Measurements from ENCODE around the gene CENPVL2. TPM values are rescaled to one million over a fixed set of nuclear protein-coding genes. Genes with fewer than 3 reads are reported as not detected.
"Not testable (repeated sequence)": the region's sequence is repeated elsewhere in the genome, so short reads cannot be mapped to it uniquely, and the experiment has no call there.

Gene CENPVL2
- total RNA-seq (not detected), polyA plus RNA-seq (ENCODE audit: insufficient read length in 6 of 6) (not detected)
- long read RNA-seq, donor 1 = 0 reads
- long read RNA-seq, donor 2 = 0 reads
- long read RNA-seq, donor 3 = 0 reads
- long read RNA-seq, donor 4 = 0 reads
- long read RNA-seq, donor 5 = 0 reads
- long read RNA-seq, donor 6 = 0 reads
- long read RNA-seq, donor 7 = 0 reads
- long read RNA-seq, donor 8 = 0 reads
- long read RNA-seq, donor 9 = 0 reads
- long read RNA-seq, donor 10 = 0 reads
- long read RNA-seq, donor 11, transcript CENPVL2-201 (1 exons, 1,620 nt) = major isoform, 7 of 7 reads
- long read RNA-seq, donor 11, partial matches to known transcripts = 0 of 7 reads
- long read RNA-seq, donor 11, other reads (novel, unspliced or antisense) = 0 of 7 reads
- long read RNA-seq, donor 12 = 0 reads

GRCh38 chrX:51682720-51683062 lies at the start of gene CENPVL2:
TSS of gene CENPVL2 (minus strand) at chrX:51682831. CDS start at chrX:51682831, 0 bp downstream.
- ATAC-seq; H3K27ac ChIP-seq; H3K36me3 ChIP-seq; DNase-seq; intact Hi-C loops (cut with DNase I); H3K27me3 ChIP-seq; H3K4me3 ChIP-seq; H3K4me1 ChIP-seq; H3K9me3 ChIP-seq: not testable (repeated sequence)

GRCh38 chrX:51728202-51728601 lies 45.6 kb upstream of the CENPVL2 start:
- TF ChIP-seq, protein P1, sequence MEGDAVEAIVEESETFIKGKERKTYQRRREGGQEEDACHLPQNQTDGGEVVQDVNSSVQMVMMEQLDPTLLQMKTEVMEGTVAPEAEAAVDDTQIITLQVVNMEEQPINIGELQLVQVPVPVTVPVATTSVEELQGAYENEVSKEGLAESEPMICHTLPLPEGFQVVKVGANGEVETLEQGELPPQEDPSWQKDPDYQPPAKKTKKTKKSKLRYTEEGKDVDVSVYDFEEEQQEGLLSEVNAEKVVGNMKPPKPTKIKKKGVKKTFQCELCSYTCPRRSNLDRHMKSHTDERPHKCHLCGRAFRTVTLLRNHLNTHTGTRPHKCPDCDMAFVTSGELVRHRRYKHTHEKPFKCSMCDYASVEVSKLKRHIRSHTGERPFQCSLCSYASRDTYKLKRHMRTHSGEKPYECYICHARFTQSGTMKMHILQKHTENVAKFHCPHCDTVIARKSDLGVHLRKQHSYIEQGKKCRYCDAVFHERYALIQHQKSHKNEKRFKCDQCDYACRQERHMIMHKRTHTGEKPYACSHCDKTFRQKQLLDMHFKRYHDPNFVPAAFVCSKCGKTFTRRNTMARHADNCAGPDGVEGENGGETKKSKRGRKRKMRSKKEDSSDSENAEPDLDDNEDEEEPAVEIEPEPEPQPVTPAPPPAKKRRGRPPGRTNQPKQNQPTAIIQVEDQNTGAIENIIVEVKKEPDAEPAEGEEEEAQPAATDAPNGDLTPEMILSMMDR (IDR thresholded peaks at IDR 0.05) = no peak
- no peaks in the 10 kb centered on the region for H3K9me3 ChIP-seq
- no peaks in the 10 kb centered on the region for H3K4me1 ChIP-seq
- DNase-seq (no peak), ATAC-seq (no peak)
- H3K4me3 ChIP-seq = no peak overlapping the region
- H3K36me3 ChIP-seq = no peaks in the 10 kb centered on the region
- H3K27me3 ChIP-seq = peaks cover 0 to 4% of the 10 kb centered on the region in 2 donors
- intact Hi-C loops (cut with DNase I) = no loop called here
- no peak overlapping the region for H3K27ac ChIP-seq

- DNase-seq; intact Hi-C loops (cut with DNase I); H3K27ac ChIP-seq; H3K27me3 ChIP-seq; ATAC-seq; H3K4me3 ChIP-seq; H3K36me3 ChIP-seq; H3K9me3 ChIP-seq; H3K4me1 ChIP-seq: not testable (repeated sequence)
Measured at GRCh38 chrX:51712943-51713647, 30.5 kb upstream of the CENPVL2 start.

DNA sequence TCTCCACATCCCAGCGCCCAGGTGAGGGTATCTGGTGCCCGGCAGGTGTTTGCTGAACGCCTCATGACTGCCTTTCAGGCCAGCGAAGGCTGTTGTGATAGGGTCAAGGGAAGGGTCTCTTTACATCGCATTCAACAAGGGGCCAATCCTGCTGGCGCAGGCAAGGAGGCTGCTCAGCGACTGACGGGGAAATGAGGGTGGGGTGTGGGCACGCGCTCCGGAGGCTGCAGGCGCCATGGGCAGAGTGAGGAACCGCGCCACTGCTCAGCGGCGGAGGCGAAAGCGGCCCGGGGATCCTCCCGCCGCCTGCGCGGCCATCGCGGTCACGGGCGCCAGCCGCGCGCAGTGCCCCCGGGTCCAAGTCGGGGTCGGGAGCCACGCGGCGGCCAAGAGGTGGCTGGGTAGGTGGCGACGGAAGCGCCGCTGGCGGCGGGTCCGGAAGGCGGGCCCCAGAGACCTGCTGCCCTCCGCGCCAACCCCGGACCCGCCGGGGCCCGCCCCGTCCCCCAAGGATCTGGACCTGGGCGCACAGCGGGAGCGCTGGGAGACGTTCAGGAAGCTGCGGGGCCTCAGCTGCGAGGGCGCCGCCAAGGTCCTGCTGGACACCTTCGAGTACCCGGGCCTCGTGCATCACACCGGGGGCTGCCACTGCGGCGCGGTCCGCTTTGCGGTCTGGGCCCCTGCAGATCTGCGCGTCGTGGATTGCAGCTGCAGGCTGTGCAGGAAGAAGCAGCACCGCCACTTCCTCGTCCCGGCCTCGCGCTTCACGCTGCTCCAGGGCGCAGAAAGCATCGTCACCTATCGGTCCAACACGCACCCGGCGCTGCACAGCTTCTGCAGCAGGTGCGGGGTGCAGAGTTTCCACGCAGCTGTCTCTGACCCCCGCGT lies 27.9 kb upstream of the CENPVL2 start, which contains the start of gene CENPVL1:
CENPVL1 (plus strand) TSS at position 236 of the 888 bp plus-strand sequence; CDS start at position 236, 0 bp downstream.
- intact Hi-C loops (cut with DNase I); H3K9me3 ChIP-seq; H3K36me3 ChIP-seq; DNase-seq; H3K27ac ChIP-seq; H3K27me3 ChIP-seq; H3K4me1 ChIP-seq; ATAC-seq; H3K4me3 ChIP-seq: not testable (repeated sequence)

DNA sequence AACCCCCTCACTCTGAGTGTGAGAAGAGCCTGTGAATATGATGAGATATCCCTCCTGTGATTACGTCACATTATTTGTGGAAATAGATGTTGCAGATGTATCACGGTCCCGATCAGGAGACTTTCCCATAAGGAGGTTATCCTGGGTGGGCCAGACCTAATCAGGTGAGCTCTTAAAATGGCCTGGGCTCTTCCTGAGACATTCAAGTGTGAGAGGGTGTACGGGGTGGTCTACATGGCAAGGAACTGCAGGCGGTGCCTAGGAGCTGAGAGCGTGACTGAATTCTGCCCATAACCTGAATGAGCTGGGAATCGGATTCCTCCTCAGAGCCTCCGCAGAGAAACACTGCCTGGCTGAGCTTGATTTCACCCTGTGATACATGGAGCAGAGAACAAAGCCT lies 14.8 kb upstream of the CENPVL2 start:
- Histone ChIP-seq H3K4me3 (no peak overlapping the region), H3K27ac (no peak overlapping the region), H3K4me1 (no peaks in the 10 kb centered on the region), H3K9me3 (no peaks in the 10 kb centered on the region), H3K27me3 (no peaks in the 10 kb centered on the region), H3K36me3 (no peaks in the 10 kb centered on the region)
- DNase-seq = peak in 1 of 4 donors; percentile 11
- TF ChIP-seq, protein P1 (IDR thresholded peaks at IDR 0.05) = no peak
- intact Hi-C loops (cut with DNase I) = no loop called here
- no peak for ATAC-seq

DNA sequence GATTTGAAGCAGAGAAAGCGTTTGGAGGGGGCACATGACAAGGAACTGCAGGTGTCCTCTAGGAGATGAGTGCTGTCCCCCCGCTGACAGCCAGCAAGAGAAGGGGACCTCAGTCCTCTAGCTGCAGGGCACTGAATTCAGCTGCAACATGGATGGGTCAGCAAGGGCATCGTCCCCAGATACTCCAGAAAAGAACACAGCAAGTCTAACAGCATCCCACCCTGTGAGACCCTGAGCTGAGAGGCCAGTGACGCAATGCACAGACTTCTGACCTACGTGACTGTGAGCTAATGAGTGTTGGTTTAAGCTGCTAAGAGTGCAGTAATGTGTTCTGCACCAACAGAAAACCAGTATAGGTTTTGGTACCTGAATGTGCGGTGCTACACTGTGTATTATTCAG lies 11.6 kb upstream of the CENPVL2 start:
- Histone ChIP-seq H3K27me3 (no peaks in the 10 kb centered on the region), H3K4me3 (no peak overlapping the region), H3K4me1 (no peaks in the 10 kb centered on the region), H3K9me3 (no peaks in the 10 kb centered on the region), H3K36me3 (no peaks in the 10 kb centered on the region), H3K27ac (no peak overlapping the region)
- intact Hi-C loops (cut with DNase I) = no loop called here
- TF ChIP-seq, protein P1 (IDR thresholded peaks at IDR 0.05) = no peak
- ATAC-seq (no peak), DNase-seq (peak in 1 of 4 donors; percentile 11)

DNA sequence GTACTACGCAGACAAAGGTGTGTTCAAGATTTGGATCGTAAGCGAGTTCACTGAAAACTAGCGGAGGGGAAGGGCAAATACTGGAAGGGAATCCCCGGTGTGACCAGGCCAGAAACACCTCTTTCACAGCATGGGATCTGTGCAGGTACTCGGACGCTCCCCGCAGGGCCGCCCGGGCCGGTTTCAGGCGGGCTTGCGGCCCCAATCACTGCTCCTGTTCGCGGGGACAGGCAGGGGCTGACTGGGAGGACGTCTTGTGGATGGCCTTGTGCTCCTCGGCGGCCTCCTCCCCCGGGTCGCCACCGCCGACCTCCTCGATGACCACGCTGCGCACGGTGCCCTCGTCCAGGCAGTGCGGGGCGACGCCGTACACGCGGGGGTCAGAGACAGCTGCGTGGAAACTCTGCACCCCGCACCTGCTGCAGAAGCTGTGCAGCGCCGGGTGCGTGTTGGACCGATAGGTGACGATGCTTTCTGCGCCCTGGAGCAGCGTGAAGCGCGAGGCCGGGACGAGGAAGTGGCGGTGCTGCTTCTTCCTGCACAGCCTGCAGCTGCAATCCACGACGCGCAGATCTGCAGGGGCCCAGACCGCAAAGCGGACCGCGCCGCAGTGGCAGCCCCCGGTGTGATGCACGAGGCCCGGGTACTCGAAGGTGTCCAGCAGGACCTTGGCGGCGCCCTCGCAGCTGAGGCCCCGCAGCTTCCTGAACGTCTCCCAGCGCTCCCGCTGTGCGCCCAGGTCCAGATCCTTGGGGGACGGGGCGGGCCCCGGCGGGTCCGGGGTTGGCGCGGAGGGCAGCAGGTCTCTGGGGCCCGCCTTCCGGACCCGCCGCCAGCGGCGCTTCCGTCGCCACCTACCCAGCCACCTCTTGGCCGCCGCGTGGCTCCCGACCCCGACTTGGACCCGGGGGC lies 567 bp downstream of the CENPVL2 start:
- H3K4me1 ChIP-seq; H3K4me3 ChIP-seq; H3K27ac ChIP-seq; DNase-seq; H3K9me3 ChIP-seq; H3K27me3 ChIP-seq; intact Hi-C loops (cut with DNase I); ATAC-seq; H3K36me3 ChIP-seq: not testable (repeated sequence)

GRCh38 chrX:51679689-51680433 lies 2.8 kb downstream of the CENPVL2 start:
- H3K27me3 ChIP-seq; H3K36me3 ChIP-seq; ATAC-seq; H3K4me3 ChIP-seq; H3K9me3 ChIP-seq; H3K27ac ChIP-seq; H3K4me1 ChIP-seq; intact Hi-C loops (cut with DNase I); DNase-seq: not testable (repeated sequence)

All from left lung (tissue), 14 donors.